Activated T-helper 17 cell treated with anti-CD3 and anti-CD28 coated beads, Interleukin-2, amount 50 U/mL, for 72 hours (primary cell): ENCODE results near the gene SNRNP40. TPM values are rescaled to one million over a fixed set of nuclear protein-coding genes. Genes with fewer than 3 reads are reported as not detected.

Source experiments
- ATAC-seq: fragments of 150-1000 bp; cut with Tn5 transposase; replicated peaks from 2 replicates; pipeline ENCODE4 v1.10.0; 2021; ENCODE audit warnings: mild to moderate bottlenecking, moderate library complexity
- H3K27ac Mint-ChIP-seq: one replicate; pipeline ENCODE4 v1.8.0; 2022; ENCODE audit warnings: mixed read lengths
- H3K27me3 Mint-ChIP-seq: one replicate; pipeline ENCODE4 v1.8.0; 2022; ENCODE audit warnings: mixed read lengths
- H3K36me3 Mint-ChIP-seq: one replicate; pipeline ENCODE4 v1.8.0; 2022; ENCODE audit warnings: low read depth, mild to moderate bottlenecking, mixed read lengths
- H3K4me1 Mint-ChIP-seq: one replicate; pipeline ENCODE4 v1.8.0; 2022; ENCODE audit warnings: mixed read lengths
- H3K4me3 Mint-ChIP-seq: one replicate; pipeline ENCODE4 v1.8.0; 2022; ENCODE audit warnings: mild to moderate bottlenecking, mixed read lengths
- H3K9me3 Mint-ChIP-seq: one replicate; pipeline ENCODE4 v1.8.0; 2022; ENCODE audit warnings: mixed read lengths
- total RNA-seq, 2 donors: library from RNA; stranded (reverse); gene quantifications; one replicate each; pipeline ENCODE4 v1.2.3, GENCODE V29; 2022

Gene SNRNP40
- total RNA-seq, 2 donors from 2014 or later = 62.2 to 115 TPM

DNA sequence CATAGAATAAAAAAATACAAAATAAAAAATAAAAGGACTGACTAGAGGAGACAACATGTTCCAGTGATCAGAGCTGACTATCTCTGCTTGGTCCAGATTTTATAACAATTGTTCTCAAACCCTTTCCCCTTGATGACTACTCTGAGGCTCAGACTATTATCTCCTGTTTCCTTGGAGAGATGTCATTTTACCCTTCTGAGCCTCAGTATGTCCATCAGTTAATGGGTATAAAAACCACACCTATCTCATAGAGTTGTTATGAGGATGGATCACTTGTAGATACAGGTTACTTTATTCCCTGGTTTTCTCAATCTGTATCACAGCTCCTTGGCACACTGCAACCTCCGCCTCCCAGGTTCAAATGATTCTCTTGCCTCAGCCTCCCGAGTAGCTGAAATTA lies 63.9 kb downstream of the SNRNP40 start:
- Mint-ChIP-seq H3K4me3 (no peak overlapping the region), H3K36me3 (no peaks in the 10 kb centered on the region), H3K9me3 (no peaks in the 10 kb centered on the region), H3K4me1 (no peaks in the 10 kb centered on the region), H3K27me3 (peaks cover 31% of the 10 kb centered on the region), H3K27ac (no peak overlapping the region)
- ATAC-seq = no peak

DNA sequence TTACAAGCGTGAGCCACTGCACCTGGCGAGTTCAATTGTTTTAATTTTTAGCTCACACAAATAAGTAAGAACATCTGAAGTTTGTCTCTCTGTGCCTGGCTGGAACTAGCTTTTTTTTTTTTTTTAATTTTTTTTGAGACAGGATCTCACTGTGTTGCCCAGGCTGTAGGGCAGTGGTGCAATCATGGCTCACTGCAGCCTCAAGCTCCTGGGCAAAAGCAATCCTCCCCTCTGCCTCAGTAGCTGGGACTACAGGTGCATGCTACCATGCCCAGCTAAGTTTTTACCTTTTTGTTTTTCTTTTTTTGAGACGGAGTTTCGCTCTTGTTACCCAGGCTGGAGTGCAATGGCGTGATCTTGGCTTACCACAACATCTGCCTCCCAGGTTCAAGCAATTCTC lies 64.8 kb downstream of the SNRNP40 start:
- Mint-ChIP-seq H3K36me3 (no peaks in the 10 kb centered on the region), H3K4me1 (no peaks in the 10 kb centered on the region), H3K4me3 (no peak overlapping the region), H3K9me3 (no peaks in the 10 kb centered on the region), H3K27me3 (peaks cover 27% of the 10 kb centered on the region), H3K27ac (no peak overlapping the region)
- no peak for ATAC-seq

DNA sequence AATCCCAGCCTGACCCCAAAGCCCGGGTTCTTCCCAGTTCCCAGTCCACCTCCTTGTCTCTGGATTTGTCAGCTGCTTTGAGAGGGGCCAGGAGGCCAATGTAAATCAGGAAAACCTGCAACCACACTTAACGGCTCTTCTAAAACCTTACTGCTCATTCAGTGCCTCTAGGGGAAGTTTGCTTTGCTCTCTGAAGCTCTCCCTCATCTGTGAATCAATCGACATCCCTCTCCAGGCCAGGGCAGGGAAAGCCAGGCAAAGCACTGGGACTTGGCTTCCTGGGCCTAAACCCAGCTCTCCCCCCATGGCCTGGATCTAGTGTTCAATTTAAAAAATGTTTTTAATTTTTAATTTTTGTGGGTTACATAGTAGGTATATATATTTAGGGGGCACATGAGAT lies 66.2 kb downstream of the SNRNP40 start:
- Mint-ChIP-seq H3K36me3 (no peaks in the 10 kb centered on the region), H3K9me3 (no peaks in the 10 kb centered on the region), H3K4me3 (no peak overlapping the region), H3K27me3 (peaks cover 14% of the 10 kb centered on the region), H3K4me1 (no peaks in the 10 kb centered on the region), H3K27ac (no peak overlapping the region)
- no peak for ATAC-seq

DNA sequence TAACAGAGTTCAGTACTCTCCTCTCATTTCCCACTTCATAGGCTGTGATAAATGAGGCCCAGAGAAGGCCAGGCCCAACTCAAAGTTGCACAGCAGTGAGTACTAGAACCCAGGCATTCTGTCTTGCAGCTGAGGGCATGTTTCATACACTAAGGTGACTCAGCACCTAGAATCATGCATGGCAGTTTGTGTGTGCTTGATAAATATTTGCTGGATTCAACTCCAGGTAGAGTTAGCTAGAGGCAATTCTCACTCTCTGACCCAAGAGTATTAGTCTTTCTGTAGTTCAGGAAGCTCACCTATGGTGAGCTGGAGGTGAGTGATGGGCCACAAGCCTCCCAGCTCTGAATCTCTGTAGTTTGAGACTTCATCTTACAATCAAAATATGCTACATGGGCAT lies 67.6 kb downstream of the SNRNP40 start:
- no peak overlapping the region for H3K27ac Mint-ChIP-seq
- no peaks in the 10 kb centered on the region for H3K36me3 Mint-ChIP-seq
- H3K9me3 Mint-ChIP-seq = no peaks in the 10 kb centered on the region

DNA sequence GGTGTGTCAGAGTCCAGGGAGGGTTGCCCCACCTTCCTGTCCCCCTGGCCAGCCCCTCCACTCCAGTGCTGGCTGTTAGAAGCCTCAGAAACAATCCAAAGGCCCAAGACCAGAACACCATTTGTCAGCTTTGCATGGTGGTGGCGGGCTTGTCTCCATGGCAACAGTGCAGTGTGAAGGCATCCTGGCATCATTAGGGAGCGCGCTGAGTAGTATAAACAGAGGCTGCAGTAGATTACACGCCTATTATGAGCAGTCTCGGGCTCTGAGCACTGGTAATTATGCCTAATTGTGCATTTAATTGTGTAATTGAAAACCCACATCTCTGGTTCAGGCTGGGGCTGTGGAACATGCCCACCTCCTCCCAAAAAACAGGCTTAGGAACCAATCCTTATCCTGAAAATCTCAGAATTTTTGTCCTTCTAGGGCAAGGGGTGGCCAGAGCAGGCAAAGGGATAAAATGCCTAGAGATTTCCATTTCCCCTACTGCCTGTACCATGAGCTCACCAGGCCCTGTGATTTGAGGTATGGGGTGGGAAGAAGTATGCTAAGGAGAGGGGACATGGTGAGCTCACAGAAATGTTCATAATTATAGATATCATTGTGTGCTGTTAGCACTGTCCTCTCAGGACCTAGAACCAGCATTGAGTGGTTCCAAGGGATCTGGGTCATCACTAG lies 68.6 kb downstream of the SNRNP40 start:
- Mint-ChIP-seq H3K27me3 (peaks cover 4% of the 10 kb centered on the region), H3K4me1 (no peaks in the 10 kb centered on the region)
- no peak for ATAC-seq

More for the DNA sequence above, 67.6 kb downstream of the SNRNP40 start:
- Mint-ChIP-seq H3K4me1 (no peaks in the 10 kb centered on the region), H3K4me3 (no peak overlapping the region), H3K27me3 (peaks cover under 1% of the 10 kb centered on the region)
- ATAC-seq = no peak

DNA sequence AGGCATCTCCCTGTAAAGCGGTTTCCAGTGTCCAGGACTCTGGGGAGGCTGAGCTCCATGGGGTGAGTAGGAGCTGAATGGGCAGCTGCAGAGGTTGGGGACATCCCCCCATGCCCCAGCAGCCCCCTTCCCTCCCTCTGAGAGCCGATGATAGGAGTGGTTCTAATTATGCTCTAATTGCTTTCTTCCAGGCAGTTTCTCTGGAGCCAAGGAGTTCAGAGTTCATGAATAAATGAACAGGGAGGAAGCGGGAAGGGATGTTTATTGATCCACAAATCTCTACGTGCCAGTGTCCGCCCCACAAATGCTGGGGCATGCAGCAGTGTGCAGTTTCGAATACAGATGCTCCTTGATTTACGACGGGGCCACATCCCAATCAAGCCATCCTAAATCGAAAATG lies 72.5 kb downstream of the SNRNP40 start:
- Mint-ChIP-seq H3K36me3 (no peaks in the 10 kb centered on the region), H3K27me3 (peaks cover 7% of the 10 kb centered on the region), H3K4me3 (no peak overlapping the region), H3K27ac (no peak overlapping the region), H3K9me3 (no peaks in the 10 kb centered on the region), H3K4me1 (no peaks in the 10 kb centered on the region)
- no peak for ATAC-seq

More for the DNA sequence above, 68.6 kb downstream of the SNRNP40 start:
- Mint-ChIP-seq H3K27ac (no peak overlapping the region), H3K4me3 (no peak overlapping the region), H3K36me3 (no peaks in the 10 kb centered on the region), H3K9me3 (no peaks in the 10 kb centered on the region)

DNA sequence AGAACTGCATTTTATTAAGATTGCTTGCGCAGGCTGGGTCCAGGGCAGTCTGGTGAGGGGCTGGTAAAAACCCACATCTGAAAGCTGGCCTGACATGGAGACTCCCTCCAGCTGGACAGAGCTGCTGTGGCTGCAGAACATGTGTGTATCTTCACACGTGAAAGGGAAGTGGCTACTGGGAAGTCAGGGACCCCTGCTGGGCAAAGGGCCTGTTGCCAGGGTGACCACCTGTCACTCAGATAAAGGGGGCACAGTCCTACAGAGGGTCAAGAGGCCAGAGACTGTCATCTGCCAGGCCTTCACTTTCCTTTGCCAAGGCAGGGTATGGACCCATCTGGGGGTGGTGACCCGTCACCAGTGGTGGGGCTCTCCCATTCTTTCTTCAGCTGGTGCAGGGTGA lies 74.4 kb downstream of the SNRNP40 start:
- H3K4me3 Mint-ChIP-seq = no peak overlapping the region
- H3K4me1 Mint-ChIP-seq = no peaks in the 10 kb centered on the region
- no peak for ATAC-seq
- peaks cover 7% of the 10 kb centered on the region for H3K27me3 Mint-ChIP-seq
- no peaks in the 10 kb centered on the region for H3K36me3 Mint-ChIP-seq
- H3K27ac Mint-ChIP-seq = no peak overlapping the region
- no peaks in the 10 kb centered on the region for H3K9me3 Mint-ChIP-seq

DNA sequence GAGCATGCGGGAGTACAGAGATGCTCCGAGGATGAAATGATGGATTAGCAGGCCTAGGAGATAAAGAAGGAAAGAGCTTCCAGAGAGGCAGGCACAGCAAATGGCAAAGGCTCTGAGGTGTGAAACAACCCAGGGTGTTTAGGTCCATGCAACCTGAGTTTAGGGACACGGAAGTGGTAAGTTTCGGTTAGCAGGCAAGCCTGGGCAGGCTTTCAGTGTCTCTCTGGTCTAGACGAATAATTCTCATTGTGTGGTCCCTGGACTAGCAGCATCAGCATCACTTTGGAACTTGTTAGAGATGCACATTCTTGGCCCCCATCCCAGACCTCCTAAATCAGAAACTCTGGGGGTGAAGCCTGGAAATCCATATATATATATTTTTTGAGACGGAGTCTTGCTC lies 75.5 kb downstream of the SNRNP40 start:
- Mint-ChIP-seq H3K36me3 (no peaks in the 10 kb centered on the region), H3K9me3 (no peaks in the 10 kb centered on the region), H3K27me3 (peaks cover 7% of the 10 kb centered on the region), H3K4me1 (no peaks in the 10 kb centered on the region), H3K27ac (no peak overlapping the region), H3K4me3 (no peak overlapping the region)
- no peak for ATAC-seq

DNA sequence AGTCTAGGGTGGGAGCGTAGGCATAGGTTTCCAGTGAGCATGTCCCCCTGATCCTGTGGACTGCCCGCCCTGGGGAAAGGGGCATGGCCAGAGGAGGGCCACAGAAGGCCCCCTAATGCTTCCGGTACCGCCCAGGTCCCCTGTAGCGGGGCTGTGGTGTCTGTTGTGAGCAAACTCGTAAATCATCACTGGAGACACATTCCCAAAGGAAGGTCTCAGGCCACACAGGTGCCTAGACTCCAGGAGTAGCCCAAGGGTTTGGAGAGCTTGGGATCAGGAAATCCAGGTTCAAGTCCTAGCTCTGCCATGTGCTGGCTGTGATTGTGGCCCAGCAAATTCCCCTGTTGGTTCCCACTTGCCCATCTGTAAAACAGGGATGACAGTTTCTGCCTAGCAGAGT lies 77.1 kb downstream of the SNRNP40 start:
- H3K36me3 Mint-ChIP-seq = no peaks in the 10 kb centered on the region
- ATAC-seq = no peak
- H3K4me1 Mint-ChIP-seq = no peaks in the 10 kb centered on the region
- H3K9me3 Mint-ChIP-seq = peaks cover 1% of the 10 kb centered on the region
- peaks cover 9% of the 10 kb centered on the region for H3K27me3 Mint-ChIP-seq
- no peak overlapping the region for H3K27ac Mint-ChIP-seq
- no peak overlapping the region for H3K4me3 Mint-ChIP-seq

DNA sequence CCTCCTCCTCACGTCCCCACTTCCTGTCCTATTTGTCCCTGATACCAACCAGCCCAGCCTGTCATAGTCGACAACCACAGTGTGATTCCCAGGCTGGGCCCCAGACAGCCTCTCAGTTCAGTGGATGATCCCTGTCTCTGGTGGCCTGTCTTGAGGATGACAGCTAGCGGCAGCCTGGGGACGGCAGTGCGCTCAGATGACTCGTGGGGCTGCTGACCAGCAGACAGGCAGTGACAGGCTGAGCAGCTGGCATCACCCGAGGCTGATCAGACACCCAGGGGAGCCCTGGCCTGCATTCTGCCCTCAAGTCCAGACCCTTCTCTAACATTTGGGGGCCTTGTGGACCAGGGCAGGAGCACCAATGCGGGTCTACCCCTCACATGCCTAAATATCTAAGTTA lies 77.9 kb downstream of the SNRNP40 start:
- H3K4me1 Mint-ChIP-seq = no peaks in the 10 kb centered on the region
- peaks cover 3% of the 10 kb centered on the region for H3K9me3 Mint-ChIP-seq
- no peak overlapping the region for H3K4me3 Mint-ChIP-seq
- no peak overlapping the region for H3K27ac Mint-ChIP-seq
- peaks cover 12% of the 10 kb centered on the region for H3K27me3 Mint-ChIP-seq
- ATAC-seq = no peak
- no peaks in the 10 kb centered on the region for H3K36me3 Mint-ChIP-seq

DNA sequence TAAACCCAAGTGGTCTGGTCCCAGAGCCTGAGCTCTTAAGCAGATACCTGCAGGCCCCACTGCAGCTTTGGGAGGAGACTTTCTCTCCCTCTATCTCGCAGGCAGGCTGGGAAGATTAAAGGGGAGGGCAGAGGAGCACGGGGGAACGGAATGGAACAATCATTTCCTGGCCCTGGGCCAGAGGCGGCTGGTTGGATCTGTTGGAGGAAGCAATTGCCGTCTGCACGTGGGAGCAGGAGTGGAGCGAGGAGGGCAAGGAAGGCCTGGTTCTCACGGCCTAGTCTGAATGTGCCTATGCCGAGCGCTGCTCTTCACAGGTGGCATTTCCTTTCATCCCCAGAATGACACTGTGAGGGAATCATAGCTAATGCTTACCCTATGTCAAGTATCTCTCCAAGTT lies 80.6 kb downstream of the SNRNP40 start:
- Mint-ChIP-seq H3K4me3 (no peak overlapping the region), H3K27ac (no peak overlapping the region), H3K4me1 (no peaks in the 10 kb centered on the region), H3K36me3 (no peaks in the 10 kb centered on the region), H3K9me3 (peaks cover 4% of the 10 kb centered on the region), H3K27me3 (peaks cover 11% of the 10 kb centered on the region)
- no peak for ATAC-seq

DNA sequence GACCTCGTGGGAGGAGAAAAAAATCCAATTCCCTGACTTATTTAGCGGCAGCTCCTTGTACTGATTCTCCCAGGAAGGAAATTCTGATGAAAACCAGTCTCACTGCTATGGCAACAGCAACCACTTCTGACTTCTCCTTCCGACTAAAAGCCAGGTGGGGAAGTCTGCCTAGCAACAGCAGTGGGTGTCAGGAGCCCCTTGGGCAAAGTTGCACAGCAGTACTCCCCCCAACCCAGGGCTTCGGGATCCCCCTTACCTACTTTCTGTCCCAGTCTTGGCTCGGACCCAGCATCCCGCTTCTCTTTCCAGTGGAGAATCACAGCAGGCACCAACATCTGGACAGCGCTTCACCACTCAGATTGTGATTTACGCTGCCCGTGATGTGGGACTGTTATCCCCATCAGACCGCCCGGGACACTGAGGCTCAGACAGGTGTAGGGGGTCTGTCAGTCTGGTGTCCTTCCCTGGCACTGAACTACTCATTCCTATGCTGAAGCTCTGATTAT lies 81.5 kb downstream of the SNRNP40 start:
- no peak for ATAC-seq
- Mint-ChIP-seq H3K36me3 (no peaks in the 10 kb centered on the region), H3K9me3 (peaks cover 9% of the 10 kb centered on the region), H3K27me3 (peaks cover 11% of the 10 kb centered on the region), H3K4me1 (no peaks in the 10 kb centered on the region), H3K27ac (no peak overlapping the region), H3K4me3 (no peak overlapping the region)

DNA sequence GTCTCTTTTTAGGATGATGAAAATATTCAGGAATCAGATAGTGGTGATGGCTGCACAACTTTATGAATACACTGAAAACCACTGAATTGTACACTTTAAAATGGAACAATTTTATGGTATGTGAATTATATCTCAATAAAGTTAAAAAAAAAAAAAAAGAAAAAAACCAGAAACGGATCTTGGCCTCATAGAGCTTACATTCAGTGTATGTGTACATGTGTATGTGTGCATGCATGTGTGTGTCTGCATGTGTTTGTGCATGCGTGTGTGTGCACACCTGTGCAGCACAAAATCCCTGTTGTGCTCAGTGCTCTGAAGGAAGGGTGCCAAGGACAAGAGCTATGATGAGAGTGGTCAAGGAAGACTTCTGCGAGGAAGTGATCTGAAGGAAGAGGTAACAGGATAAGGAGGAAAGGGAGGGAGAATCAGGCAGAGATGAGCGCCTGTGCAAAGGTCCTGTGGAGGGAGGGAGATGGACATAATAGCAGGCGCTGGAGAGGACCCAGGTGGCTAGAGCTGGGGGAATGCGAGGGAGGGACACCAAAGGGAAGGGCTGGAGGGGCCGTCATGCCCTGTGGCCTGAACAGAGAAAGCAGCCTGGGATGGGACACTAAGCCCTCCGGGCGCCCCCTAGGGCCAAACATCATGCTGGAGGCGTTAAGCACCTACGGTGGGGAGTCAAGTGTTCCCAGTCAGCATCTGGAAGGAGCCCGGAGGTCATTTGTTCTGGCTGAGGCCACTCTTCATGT lies 82.1 kb downstream of the SNRNP40 start:
- Mint-ChIP-seq H3K4me3 (no peak overlapping the region), H3K4me1 (no peaks in the 10 kb centered on the region), H3K36me3 (no peaks in the 10 kb centered on the region)

More for the DNA sequence above, 82.1 kb downstream of the SNRNP40 start:
- Mint-ChIP-seq H3K27ac (no peak overlapping the region), H3K27me3 (peaks cover 11% of the 10 kb centered on the region), H3K9me3 (peaks cover 9% of the 10 kb centered on the region)
- no peak for ATAC-seq
